Astrocyte (in vitro differentiated cells and primary cell): ENCODE data around the gene GNAQ. TPM values are rescaled to one million over a fixed set of nuclear protein-coding genes. Genes with fewer than 3 reads are reported as not detected.

Experiments
- DNase-seq: peaks from one replicate; pipeline ENCODE4 v3.0.0-alpha.2; 2010; ENCODE audit warnings: low read depth
- FAIRE-seq: peaks from 2 replicates; lab custom pipeline; 2011; peaks lifted over from hg19 to GRCh38; lab: Jason Lieb, UNC
- H2AFZ ChIP-seq: 2 replicates; pipeline ENCODE4 v1.6.0; 2012; ENCODE audit warnings: low read depth, low read length, inconsistent platforms
- H3K27ac ChIP-seq: 2 replicates; pipeline ENCODE4 v1.5.1; 2011; ENCODE audit warnings: low read depth, low read length, inconsistent platforms
- H3K27me3 ChIP-seq: 2 replicates; pipeline ENCODE4 v1.6.0; 2011; ENCODE audit warnings: low read length, inconsistent platforms; ENCODE audit not compliant: insufficient read depth
- H3K36me3 ChIP-seq: 2 replicates; pipeline ENCODE4 v1.5.1; 2011; ENCODE audit warnings: low read length, inconsistent platforms; ENCODE audit not compliant: insufficient read depth
- H3K4me1 ChIP-seq: 2 replicates; pipeline ENCODE4 v1.5.1; 2011; ENCODE audit warnings: low read length, inconsistent platforms; ENCODE audit not compliant: insufficient read depth
- H3K4me2 ChIP-seq: 2 replicates; pipeline ENCODE4 v1.6.0; 2012; ENCODE audit warnings: low read length, inconsistent platforms
- H3K4me3 ChIP-seq: 2 replicates; pipeline ENCODE4 v1.5.1; 2011; ENCODE audit warnings: low read depth, mild to moderate bottlenecking, low read length, inconsistent platforms; ENCODE audit not compliant: insufficient read depth
- H3K79me2 ChIP-seq: 2 replicates; pipeline ENCODE4 v1.6.0; 2012; ENCODE audit warnings: mild to moderate bottlenecking, low read length, inconsistent platforms; ENCODE audit not compliant: insufficient read depth
- H3K9ac ChIP-seq: 2 replicates; pipeline ENCODE4 v1.6.0; 2012; ENCODE audit warnings: mild to moderate bottlenecking, low read length, inconsistent platforms
- H3K9me3 ChIP-seq: 2 replicates; pipeline ENCODE4 v1.5.1; 2012; ENCODE audit warnings: low read depth, mild to moderate bottlenecking, low read length, inconsistent platforms; ENCODE audit not compliant: insufficient read depth
- H4K20me1 ChIP-seq: 2 replicates; pipeline ENCODE4 v1.6.0; 2012; ENCODE audit warnings: low read length, inconsistent platforms; ENCODE audit not compliant: insufficient read depth
- H3K27ac Mint-ChIP-seq: one replicate; pipeline ENCODE4 v1.8.0; 2021; ENCODE audit warnings: mild to moderate bottlenecking, mixed read lengths; ENCODE audit not compliant: unreplicated experiment
- H3K27me3 Mint-ChIP-seq: one replicate; pipeline ENCODE4 v1.8.0; 2021; ENCODE audit warnings: low read depth, mixed read lengths; ENCODE audit not compliant: unreplicated experiment
- H3K36me3 Mint-ChIP-seq: one replicate; pipeline ENCODE4 v1.8.0; 2021; ENCODE audit warnings: low read depth, mixed read lengths; ENCODE audit not compliant: unreplicated experiment
- H3K4me1 Mint-ChIP-seq: one replicate; pipeline ENCODE4 v1.8.0; 2021; ENCODE audit warnings: low read depth, mixed read lengths; ENCODE audit not compliant: unreplicated experiment
- H3K4me3 Mint-ChIP-seq: one replicate; pipeline ENCODE4 v1.8.0; 2021; ENCODE audit warnings: mild to moderate bottlenecking, moderate library complexity, mixed read lengths; ENCODE audit not compliant: unreplicated experiment
- H3K9me3 Mint-ChIP-seq: one replicate; pipeline ENCODE4 v1.8.0; 2021; ENCODE audit warnings: mild to moderate bottlenecking, mixed read lengths; ENCODE audit not compliant: unreplicated experiment
- CTCF ChIP-seq: IDR thresholded peaks from 2 replicates; pipeline ENCODE4 v1.5.1; 2011; ENCODE audit warnings: low read depth, mild to moderate bottlenecking, inconsistent platforms, low read length, moderate library complexity; ENCODE audit not compliant: insufficient read depth
- EZH2 ChIP-seq: IDR thresholded peaks from 2 replicates; pipeline ENCODE4 v1.6.1; 2012; ENCODE audit warnings: mild to moderate bottlenecking, low read length, inconsistent platforms; ENCODE audit not compliant: insufficient read depth
- total RNA-seq: library from RNA; stranded (reverse); gene quantifications from 2 replicates; pipeline ENCODE4 v1.2.1, GENCODE V29; 2021

The GNAQ gene
- total RNA-seq, 1 donor from 2014 or later, result 74.9 TPM

GRCh38 chr9:77872863-77873262 lies 158.7 kb downstream of the GNAQ start:
- Mint-ChIP-seq H3K9me3 (no peaks in the 10 kb centered on the region), H3K4me3 (no peak overlapping the region), H3K27ac (no peak overlapping the region), H3K4me1 (peaks cover 10% of the 10 kb centered on the region), H3K27me3 (no peaks in the 10 kb centered on the region), H3K36me3 (peaks cover 6% of the 10 kb centered on the region)
- Histone ChIP-seq H3K4me2 (no peak overlapping the region), H3K9ac (no peak overlapping the region), H2AFZ (no peak overlapping the region), H3K27ac (no peak overlapping the region), H4K20me1 (peaks cover 28% of the 10 kb centered on the region), H3K36me3 (no peaks in the 10 kb centered on the region), H3K9me3 (no peaks in the 10 kb centered on the region), H3K4me3 (no peak overlapping the region), H3K4me1 (no peaks in the 10 kb centered on the region), H3K27me3 (no peaks in the 10 kb centered on the region), H3K79me2 (peaks cover 21% of the 10 kb centered on the region)
- DNase-seq, result no peak
- TF ChIP-seq EZH2, result no peak
- TF ChIP-seq CTCF, result no peak
- FAIRE-seq, result no peak

DNA sequence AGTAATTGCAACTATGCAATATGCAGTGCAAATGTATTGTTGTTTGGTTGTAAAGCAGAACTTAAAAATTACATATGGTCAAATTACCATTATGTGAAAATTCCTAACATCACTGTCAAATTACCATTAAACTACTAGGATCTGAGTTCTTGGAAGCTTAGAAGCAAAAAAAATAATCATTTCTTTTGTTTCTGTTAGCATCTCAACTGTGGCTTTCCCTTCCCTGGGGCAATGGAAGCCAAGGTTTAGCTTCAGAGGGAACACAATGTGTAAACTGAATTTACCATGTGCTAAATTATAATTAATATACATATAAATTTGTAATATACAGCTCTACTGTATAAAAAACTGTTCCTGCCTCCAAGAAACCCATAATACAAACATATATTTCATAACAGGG lies 159.4 kb downstream of the GNAQ start:
- peaks cover 31% of the 10 kb centered on the region for H4K20me1 ChIP-seq
- H3K27me3 Mint-ChIP-seq, result no peaks in the 10 kb centered on the region
- peaks cover 16% of the 10 kb centered on the region for H3K79me2 ChIP-seq
- no peak overlapping the region for H3K4me3 ChIP-seq
- H3K27ac ChIP-seq, result no peak overlapping the region
- H3K36me3 ChIP-seq, result no peaks in the 10 kb centered on the region
- TF ChIP-seq EZH2 (no peak), CTCF (no peak)
- no peak for DNase-seq
- no peak for FAIRE-seq
- no peaks in the 10 kb centered on the region for H3K9me3 ChIP-seq
- peaks cover 10% of the 10 kb centered on the region for H3K4me1 Mint-ChIP-seq
- no peaks in the 10 kb centered on the region for H3K9me3 Mint-ChIP-seq
- peaks cover 6% of the 10 kb centered on the region for H3K36me3 Mint-ChIP-seq
- no peaks in the 10 kb centered on the region for H3K27me3 ChIP-seq
- H3K4me2 ChIP-seq, result no peak overlapping the region
- no peak overlapping the region for H3K4me3 Mint-ChIP-seq
- H3K27ac Mint-ChIP-seq, result no peak overlapping the region
- H3K9ac ChIP-seq, result no peak overlapping the region
- H2AFZ ChIP-seq, result no peak overlapping the region
- no peaks in the 10 kb centered on the region for H3K4me1 ChIP-seq

DNA sequence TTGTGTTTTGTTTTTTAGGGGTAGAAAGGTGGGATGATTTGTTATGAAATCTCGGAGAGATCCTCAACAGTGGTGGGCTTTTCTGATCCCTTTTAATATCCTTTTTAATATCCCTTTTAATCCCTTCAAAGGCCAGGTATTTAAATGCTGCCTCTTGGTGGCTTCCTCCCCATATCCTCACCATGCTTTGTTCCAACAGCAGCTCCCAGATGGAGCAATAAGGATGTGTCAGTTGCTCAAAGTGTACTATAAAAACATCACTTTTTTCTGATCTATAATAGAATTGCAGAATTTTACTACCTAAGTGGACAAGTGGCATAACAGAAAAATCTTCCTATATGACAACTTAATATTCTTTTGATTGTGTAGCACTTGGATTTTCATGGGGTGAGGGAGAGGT lies 160.1 kb downstream of the GNAQ start:
- H3K27me3 Mint-ChIP-seq, result no peaks in the 10 kb centered on the region
- H3K27me3 ChIP-seq, result no peaks in the 10 kb centered on the region
- H3K27ac Mint-ChIP-seq, result no peak overlapping the region
- no peak for DNase-seq
- no peaks in the 10 kb centered on the region for H3K4me1 ChIP-seq
- no peak for TF ChIP-seq EZH2
- no peak for TF ChIP-seq CTCF
- H3K27ac ChIP-seq, result no peak overlapping the region
- H2AFZ ChIP-seq, result no peak overlapping the region
- no peaks in the 10 kb centered on the region for H3K9me3 Mint-ChIP-seq
- no peak overlapping the region for H3K4me3 ChIP-seq
- H3K36me3 ChIP-seq, result no peaks in the 10 kb centered on the region
- no peak overlapping the region for H3K4me2 ChIP-seq
- peaks cover 31% of the 10 kb centered on the region for H4K20me1 ChIP-seq
- H3K79me2 ChIP-seq, result peaks cover 16% of the 10 kb centered on the region
- H3K9ac ChIP-seq, result no peak overlapping the region
- H3K4me3 Mint-ChIP-seq, result no peak overlapping the region
- no peaks in the 10 kb centered on the region for H3K9me3 ChIP-seq
- peaks cover 6% of the 10 kb centered on the region for H3K36me3 Mint-ChIP-seq
- H3K4me1 Mint-ChIP-seq, result peaks cover 12% of the 10 kb centered on the region
- FAIRE-seq, result no peak
